Renal pelvis (tissue), 4 donors: ENCODE measurements around the gene DAB2IP. TPM values are rescaled to one million over a fixed set of nuclear protein-coding genes. Genes with fewer than 3 reads are reported as not detected.

Experiments
- DNase-seq: peaks from one replicate; pipeline ENCODE4 v3.0.0-alpha.2; 2013
- polyA plus RNA-seq, 3 donors: library from polyadenylated mRNA; unstranded; fragments of 120-200 nt; gene quantifications; one replicate each; pipeline ENCODE4 v1.2.1, GENCODE V29; 2013; ENCODE audit not compliant: insufficient read length in 3 of 3

Gene DAB2IP
- polyA plus RNA-seq, 3 donors: 40.0 to 49.1 (median 48.2) TPM

GRCh38 chr9:121682201-121682600 lies 30.8 kb downstream of the DAB2IP start:
- no peak for DNase-seq

DNA sequence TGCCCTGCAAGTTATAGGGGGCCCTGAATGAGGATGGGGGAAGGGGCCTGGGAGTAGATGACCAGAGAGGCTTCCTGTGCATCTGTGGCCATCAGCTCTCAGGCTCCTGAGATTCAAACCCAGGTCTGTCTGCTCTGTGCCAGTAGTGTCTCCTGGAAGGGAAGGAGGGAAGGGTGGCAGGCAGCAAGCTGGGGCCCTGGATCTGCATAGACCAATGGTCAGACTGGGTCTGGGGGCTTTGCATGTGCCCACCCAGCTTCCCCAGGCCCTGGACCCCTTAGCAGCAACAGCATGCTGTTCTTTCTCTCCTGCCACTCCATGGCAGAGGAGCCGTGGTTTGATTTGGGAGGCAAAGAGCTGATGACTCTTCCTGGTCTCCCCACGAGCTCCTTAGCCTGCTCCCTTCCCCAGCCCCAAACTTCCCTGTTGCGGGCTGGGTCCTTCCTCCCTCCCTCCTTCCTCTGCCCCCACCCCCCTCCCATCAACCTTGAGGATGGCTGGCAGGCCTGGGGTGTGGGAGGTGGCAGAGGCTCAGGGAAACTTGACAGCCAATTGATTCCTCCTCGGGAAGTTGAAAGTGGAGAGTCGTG lies 31.6 kb downstream of the DAB2IP start:
- DNase-seq: no peak

- DNase-seq: no peak
Measured at GRCh38 chr9:121683652-121684051, 32.2 kb downstream of the DAB2IP start.

DNA sequence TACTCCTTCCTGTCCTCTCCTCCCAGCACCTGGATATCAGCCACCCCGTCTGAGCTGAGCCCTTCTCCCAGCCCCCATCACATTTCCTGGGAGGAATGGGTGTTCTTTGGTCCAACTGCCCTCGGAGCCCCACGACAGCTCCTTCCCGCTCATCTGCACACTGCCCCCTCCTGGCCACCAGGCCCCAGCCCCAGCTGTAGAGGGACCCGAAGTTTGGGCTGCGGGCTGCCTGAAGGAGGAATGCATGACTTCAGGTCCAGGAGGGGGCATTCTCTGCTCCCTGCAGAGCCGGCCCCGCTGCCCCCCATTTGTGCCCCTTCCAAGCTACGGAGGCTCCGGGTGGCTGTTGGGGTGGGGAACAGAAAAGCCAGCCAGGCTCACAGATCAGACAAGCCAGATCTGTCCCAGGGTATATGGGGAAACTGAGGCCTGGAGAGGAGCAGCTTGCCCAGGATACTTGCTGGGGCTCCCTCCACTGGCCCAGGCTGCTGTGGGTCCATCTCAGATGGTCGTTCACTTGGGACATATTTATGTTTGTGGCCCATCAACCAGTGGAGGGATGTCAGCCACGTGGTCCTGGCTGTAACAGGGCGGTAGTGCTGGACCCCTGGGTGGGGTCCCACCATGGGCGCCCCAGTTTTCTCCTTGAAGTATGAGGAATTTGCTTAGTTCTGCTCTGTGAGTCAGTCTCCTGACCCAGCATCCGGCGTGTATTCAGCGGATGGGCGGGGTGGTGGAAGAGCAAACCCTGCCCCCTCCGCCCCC lies 33.1 kb downstream of the DAB2IP start:
- DNase-seq: no peak

GRCh38 chr9:121685146-121685794 lies 33.8 kb downstream of the DAB2IP start:
- no peak for DNase-seq

DNA sequence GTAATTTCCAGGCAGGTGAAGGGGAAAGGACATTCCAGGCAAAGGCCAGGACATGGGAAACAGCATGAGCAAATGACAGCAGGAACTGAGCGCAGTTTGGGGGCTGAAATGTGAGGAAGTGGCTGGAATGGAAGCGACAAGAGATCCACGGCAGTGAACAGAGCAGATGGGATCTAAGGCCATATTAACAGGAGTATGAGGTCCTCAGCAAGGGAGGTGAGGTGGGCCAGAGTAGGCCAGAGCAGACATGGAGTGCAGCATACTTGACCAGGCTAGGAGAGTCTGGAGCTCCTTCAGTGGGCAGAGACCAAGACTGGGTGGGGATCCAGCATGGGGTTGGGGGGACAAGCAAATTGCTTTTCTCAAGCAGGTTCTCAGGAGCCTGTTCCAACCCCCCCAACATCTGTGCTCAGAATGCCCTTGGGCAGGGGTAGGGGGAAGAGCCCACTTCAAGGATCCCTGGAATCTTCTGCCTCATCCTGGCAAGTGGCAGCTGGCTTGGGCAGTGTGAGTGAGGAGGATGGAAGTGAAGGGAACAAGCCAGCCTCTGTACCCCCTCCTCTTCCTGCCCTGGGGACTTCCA lies 34.5 kb downstream of the DAB2IP start:
- no peak for DNase-seq

- DNase-seq: peak; percentile 52
Measured at GRCh38 chr9:121686930-121687541, 35.6 kb downstream of the DAB2IP start.

DNA sequence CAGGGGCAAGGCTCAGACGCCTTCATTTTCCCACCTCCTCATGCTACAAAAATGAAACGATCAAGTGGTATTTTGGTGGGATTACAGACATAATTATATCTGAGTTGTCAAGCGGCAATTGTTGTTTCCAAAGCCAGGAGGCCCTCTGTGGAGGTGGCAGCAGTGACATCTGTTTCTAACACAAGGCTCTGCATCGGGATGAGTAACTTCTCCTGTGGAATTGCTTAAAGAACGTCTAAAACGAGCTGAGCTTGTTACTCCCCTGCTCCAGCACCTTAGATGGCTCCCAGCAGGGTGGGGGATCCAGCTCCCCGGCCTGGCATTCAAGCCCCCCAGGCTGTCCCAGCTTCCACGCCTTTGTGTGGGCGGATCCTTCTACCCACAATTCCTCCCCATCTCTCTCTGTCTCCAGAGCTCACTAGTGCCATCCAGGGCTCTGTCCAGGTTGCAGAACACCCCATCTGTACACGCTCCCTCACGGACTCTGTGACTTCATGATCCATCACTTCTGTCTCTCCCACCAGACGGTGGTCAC lies 36.8 kb downstream of the DAB2IP start:
- no peak for DNase-seq

- no peak for DNase-seq
Measured at GRCh38 chr9:121688681-121689080, 37.2 kb downstream of the DAB2IP start.

GRCh38 chr9:121689461-121690157 lies 38.2 kb downstream of the DAB2IP start:
- DNase-seq: no peak

GRCh38 chr9:121690316-121690715 lies 38.9 kb downstream of the DAB2IP start:
- DNase-seq: no peak

DNA sequence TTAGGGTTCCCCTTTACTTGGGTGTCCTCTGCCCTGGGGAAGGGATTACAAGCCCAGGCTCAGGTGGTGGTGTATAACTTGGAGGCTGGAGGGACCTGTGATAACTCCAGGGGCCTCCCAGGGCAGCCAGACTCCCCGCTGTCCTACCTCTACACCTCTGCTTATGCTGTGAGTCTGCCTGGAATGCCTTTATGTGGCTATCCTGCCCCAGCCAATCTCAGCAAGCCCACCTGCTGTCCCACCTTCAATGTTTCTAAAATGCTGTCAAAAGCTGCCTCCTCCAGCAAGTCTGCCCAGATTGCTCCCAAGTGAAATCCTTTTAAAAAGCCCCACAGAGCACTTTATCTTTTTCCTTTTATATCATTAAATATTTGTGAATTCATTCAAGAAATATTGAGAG lies 39.3 kb downstream of the DAB2IP start:
- no peak for DNase-seq

- DNase-seq: no peak
Measured at GRCh38 chr9:121691890-121692289, 40.5 kb downstream of the DAB2IP start.

GRCh38 chr9:121692606-121693387 lies 41.4 kb downstream of the DAB2IP start:
- no peak for DNase-seq

- DNase-seq: no peak
Measured at GRCh38 chr9:121693388-121693670, 41.9 kb downstream of the DAB2IP start.

- no peak for DNase-seq
Measured at GRCh38 chr9:121694001-121694400, 42.6 kb downstream of the DAB2IP start.

- DNase-seq: no peak
Measured at GRCh38 chr9:121694600-121694999, 43.2 kb downstream of the DAB2IP start.

- DNase-seq: no peak
Measured at GRCh38 chr9:121696930-121697329, 45.5 kb downstream of the DAB2IP start.

- DNase-seq: peak; percentile 69
Measured at GRCh38 chr9:121698627-121699570, 47.5 kb downstream of the DAB2IP start.
